Bladder microvascular endothelial cell (primary cell): ENCODE measurements around the gene UBE2D3. TPM values are rescaled to one million over a fixed set of nuclear protein-coding genes. Genes with fewer than 3 reads are reported as not detected.

ENCODE experiments used
- total RNA-seq: library from RNA; depleted of rRNA; stranded (reverse); fragments of >200 nt; gene quantifications from 2 replicates; pipeline ENCODE4 v1.2.3, GENCODE V29; 2014

Gene UBE2D3
- 214 and 244 TPM in 2 replicates for total RNA-seq

GRCh38 chr4:102826890-102827673, at the start of gene UBE2D3:
Gene UBE2D3, minus strand, starts transcription at chr4:102827551. Its CDS starts 1,043 bp downstream, at chr4:102826508.

GRCh38 chr4:102868781-102869568, 41.6 kb upstream of the UBE2D3 start, which contains the start of gene CISD2:
Gene CISD2, plus strand, starts transcription at chr4:102868992. Its CDS starts 93 bp downstream, at chr4:102869085.

GRCh38 chr4:102760645-102761295, 66.6 kb downstream of the UBE2D3 start, which contains the start of gene MANBA:
Gene MANBA, minus strand, starts transcription at chr4:102760968. Its CDS starts 74 bp downstream, at chr4:102760894.

Other genes starting within 250 kb of the UBE2D3 start
- 8.1 and 17.4 TPM in 2 replicates for gene MANBA, start 66.6 kb downstream of the UBE2D3 start, total RNA-seq
- gene CISD2, start 41.4 kb upstream of the UBE2D3 start, total RNA-seq: 24.3 and 41.9 TPM in 2 replicates
- gene SLC9B1, start 192.2 kb upstream of the UBE2D3 start, total RNA-seq: 0.19 and 0.81 TPM in 2 replicates
- gene SLC9B2, start 249.2 kb upstream of the UBE2D3 start, total RNA-seq: 14.2 and 22.6 TPM in 2 replicates